ENCODE measurements around the gene EIF3L. TPM values are rescaled to one million over a fixed set of nuclear protein-coding genes. Genes with fewer than 3 reads are reported as not detected.

The EIF3L gene
- total RNA-seq, 1 donor from 2014 or later, result 526 TPM

GRCh38 chr22:37822079-37822833 is 27.0 kb upstream of the EIF3L start:
- Mint-ChIP-seq H3K27ac (ENCODE audit: unreplicated experiment) (no peak overlapping the region), H3K4me1 (ENCODE audit: low read depth, unreplicated experiment) (peaks cover 6% of the 10 kb centered on the region), H3K36me3 (ENCODE audit: unreplicated experiment) (no peaks in the 10 kb centered on the region), H3K27me3 (ENCODE audit: unreplicated experiment) (peaks cover 27% of the 10 kb centered on the region), H3K4me3 (ENCODE audit: unreplicated experiment) (peak overlapping the region; percentile 48), H3K9me3 (ENCODE audit: unreplicated experiment) (peaks cover 8% of the 10 kb centered on the region)
- DNase-seq, result no peak
- TF ChIP-seq CTCF (IDR thresholded peaks at IDR 0.05; ENCODE audit: partially characterized antibody, unreplicated experiment), result no peak

GRCh38 chr22:37823134-37823985 is 25.9 kb upstream of the EIF3L start, which contains the start of gene GALR3:
TSS of gene GALR3 (plus strand) at chr22:37823382. CDS start at chr22:37823407, 25 bp downstream.
- Mint-ChIP-seq H3K9me3 (ENCODE audit: unreplicated experiment) (peaks cover 8% of the 10 kb centered on the region), H3K4me1 (ENCODE audit: low read depth, unreplicated experiment) (peaks cover 4% of the 10 kb centered on the region), H3K36me3 (ENCODE audit: unreplicated experiment) (no peaks in the 10 kb centered on the region), H3K27me3 (ENCODE audit: unreplicated experiment) (peaks cover 29% of the 10 kb centered on the region), H3K4me3 (ENCODE audit: unreplicated experiment) (peak within 1 kb of the TSS; percentile 75), H3K27ac (ENCODE audit: unreplicated experiment) (no peak within 1 kb of the TSS)
- TF ChIP-seq CTCF (IDR thresholded peaks at IDR 0.05; ENCODE audit: partially characterized antibody, unreplicated experiment), result no peak
- DNase-seq, result no peak

- DNase-seq, result peak; percentile 54
- H3K9me3 Mint-ChIP-seq (ENCODE audit: unreplicated experiment), result peaks cover 5% of the 10 kb centered on the region
- H3K4me1 Mint-ChIP-seq (ENCODE audit: low read depth, unreplicated experiment), result peaks cover 4% of the 10 kb centered on the region
- no peak overlapping the region for H3K27ac Mint-ChIP-seq (ENCODE audit: unreplicated experiment)
- no peak for TF ChIP-seq CTCF (IDR thresholded peaks at IDR 0.05; ENCODE audit: partially characterized antibody, unreplicated experiment)
- peak overlapping the region; percentile 68 for H3K4me3 Mint-ChIP-seq (ENCODE audit: unreplicated experiment)
- H3K36me3 Mint-ChIP-seq (ENCODE audit: unreplicated experiment), result peaks cover 4% of the 10 kb centered on the region
- peaks cover 23% of the 10 kb centered on the region for H3K27me3 Mint-ChIP-seq (ENCODE audit: unreplicated experiment)
These were observed 24.3 kb upstream of the EIF3L start for GRCh38 chr22:37824674-37825641.

- Mint-ChIP-seq H3K27me3 (ENCODE audit: unreplicated experiment) (peaks cover 19% of the 10 kb centered on the region), H3K27ac (ENCODE audit: unreplicated experiment) (peak overlapping the region; percentile 62), H3K4me1 (ENCODE audit: low read depth, unreplicated experiment) (peaks cover 1% of the 10 kb centered on the region), H3K9me3 (ENCODE audit: unreplicated experiment) (peaks cover 5% of the 10 kb centered on the region), H3K36me3 (ENCODE audit: unreplicated experiment) (peaks cover 4% of the 10 kb centered on the region), H3K4me3 (ENCODE audit: unreplicated experiment) (no peak overlapping the region)
- TF ChIP-seq CTCF (IDR thresholded peaks at IDR 0.05; ENCODE audit: partially characterized antibody, unreplicated experiment), result no peak
- no peak for DNase-seq
These were observed 22.2 kb upstream of the EIF3L start for GRCh38 chr22:37827056-37827455.

Data from glutamatergic neuron (in vitro differentiated cells).